ENCODE measurements around the gene KDELR1. TPM values are rescaled to one million over a fixed set of nuclear protein-coding genes. Genes with fewer than 3 reads are reported as not detected.
A peak's percentile ranks its signal among the peaks of the same experiment; 100 is the strongest.
"Not testable (repeated sequence)": the region's sequence is repeated elsewhere in the genome, so short reads cannot be mapped to it uniquely, and the experiment has no call there.

Gene KDELR1
- total RNA-seq, 1 donor from 2014 or later: 70.1 TPM

DNA sequence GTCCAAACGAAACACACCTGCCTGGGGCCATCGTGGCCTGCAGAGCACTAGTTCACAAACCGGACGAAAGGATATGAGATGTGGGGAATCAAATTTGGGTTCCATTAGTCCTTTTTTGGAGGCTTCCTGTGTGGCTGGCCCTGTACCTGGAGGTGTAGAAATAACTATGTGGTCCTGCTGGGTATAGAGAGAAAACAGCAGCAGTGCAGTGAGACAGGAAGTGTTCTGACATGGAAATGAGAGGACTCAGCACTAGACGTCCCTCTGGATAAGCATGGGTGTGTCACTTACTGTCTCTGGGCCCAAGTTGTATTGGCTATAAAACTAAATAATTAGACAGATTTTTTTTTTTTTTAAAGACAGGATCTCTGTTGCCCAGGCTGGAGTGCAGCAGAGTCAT is 12.3 kb downstream of the KDELR1 start:
- no peak for DNase-seq (ENCODE audit: low spot score)
- intact Hi-C loops (cut with DNase I): no loop called here

GRCh38 chr19:48378194-48378570 is 13.2 kb downstream of the KDELR1 start:
- intact Hi-C loops (cut with DNase I): no loop called here
- no peak for DNase-seq (ENCODE audit: low spot score)

DNA sequence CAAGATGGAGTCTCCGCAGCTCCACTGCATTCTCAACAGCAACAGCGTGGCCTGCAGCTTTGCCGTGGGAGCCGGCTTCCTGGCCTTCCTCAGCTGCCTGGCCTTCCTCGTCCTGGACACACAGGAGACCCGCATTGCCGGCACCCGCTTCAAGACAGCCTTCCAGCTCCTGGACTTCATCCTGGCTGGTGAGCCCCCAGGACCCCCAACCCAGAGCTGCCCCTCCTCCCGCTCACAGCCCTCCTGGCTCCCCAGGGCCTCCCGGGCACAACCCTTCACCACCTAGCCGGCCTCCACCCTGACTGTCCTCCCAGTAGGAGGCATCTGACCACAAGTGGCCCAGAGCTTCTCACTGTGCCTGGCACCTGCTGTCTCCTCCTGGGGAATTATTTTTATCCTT is 17.8 kb downstream of the KDELR1 start:
- intact Hi-C loops (cut with DNase I): no loop called here

GRCh38 chr19:48372904-48373303 is 18.4 kb downstream of the KDELR1 start:
- DNase-seq (ENCODE audit: low spot score): no peak
- intact Hi-C loops (cut with DNase I): no loop called here

More for the DNA sequence above, 17.8 kb downstream of the KDELR1 start:
- no peak for DNase-seq (ENCODE audit: low spot score)

DNA sequence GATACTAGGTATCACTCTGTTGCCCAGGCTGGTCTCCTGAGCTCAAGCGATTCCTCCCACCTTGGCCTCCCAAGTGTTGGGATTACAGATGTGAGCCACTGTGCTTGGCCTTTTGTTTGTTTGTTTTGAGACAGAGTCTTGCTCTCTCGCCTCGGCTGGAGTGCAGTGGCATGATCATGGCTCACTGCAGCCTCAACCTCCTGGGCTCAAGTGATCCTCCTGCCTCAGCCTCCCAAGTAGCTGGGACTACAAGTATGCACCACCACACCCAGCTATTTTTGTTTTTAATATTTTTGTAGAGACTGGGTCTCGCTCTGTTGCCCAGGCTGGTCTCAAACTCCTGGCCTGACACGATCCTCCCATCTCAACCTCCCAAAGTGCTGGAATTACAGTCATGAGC is 19.6 kb downstream of the KDELR1 start:
- intact Hi-C loops (cut with DNase I); DNase-seq (ENCODE audit: low spot score): not testable (repeated sequence)

DNA sequence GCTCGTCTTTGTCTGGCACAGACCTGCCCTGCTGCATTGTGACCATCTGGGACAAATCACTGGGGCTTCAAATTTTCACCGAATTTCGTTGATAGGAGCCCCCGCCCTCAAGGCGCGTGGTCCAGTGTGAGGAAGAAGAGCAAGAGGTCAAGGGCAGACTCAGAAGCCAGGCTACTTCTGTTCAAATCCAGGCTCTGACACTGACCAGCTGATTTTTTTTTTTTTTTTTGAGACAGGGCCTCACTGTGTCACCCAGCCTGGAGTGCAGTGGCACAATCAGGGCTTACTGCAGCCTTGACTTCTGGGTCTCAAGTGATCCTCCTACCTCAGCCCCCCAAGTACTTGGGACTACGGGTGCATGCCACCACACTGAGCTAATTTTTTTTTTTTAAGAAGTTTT is 20.0 kb downstream of the KDELR1 start:
- DNase-seq (ENCODE audit: low spot score): no peak
- intact Hi-C loops (cut with DNase I): no loop called here

DNA sequence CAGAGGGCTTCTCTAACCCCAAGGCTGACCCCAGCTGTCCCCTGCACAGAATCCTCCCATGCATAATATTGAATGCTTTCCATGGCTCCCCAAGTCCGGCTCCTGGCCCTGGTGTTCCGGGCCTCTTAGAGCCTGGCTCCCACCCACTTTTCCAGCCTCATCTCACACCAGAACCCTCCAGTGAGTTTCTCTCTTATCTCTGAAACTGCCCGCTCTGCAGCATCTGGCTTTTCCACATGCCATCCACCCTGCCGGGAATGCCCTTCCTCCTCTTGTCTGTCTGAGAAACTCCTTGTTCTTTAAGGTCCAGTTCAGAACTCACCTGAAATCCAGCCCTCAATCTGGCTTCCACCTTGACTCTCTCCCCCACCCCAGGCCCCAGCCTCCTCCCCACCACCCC is 20.4 kb downstream of the KDELR1 start:
- no peak for DNase-seq (ENCODE audit: low spot score)
- intact Hi-C loops (cut with DNase I): no loop called here

DNA sequence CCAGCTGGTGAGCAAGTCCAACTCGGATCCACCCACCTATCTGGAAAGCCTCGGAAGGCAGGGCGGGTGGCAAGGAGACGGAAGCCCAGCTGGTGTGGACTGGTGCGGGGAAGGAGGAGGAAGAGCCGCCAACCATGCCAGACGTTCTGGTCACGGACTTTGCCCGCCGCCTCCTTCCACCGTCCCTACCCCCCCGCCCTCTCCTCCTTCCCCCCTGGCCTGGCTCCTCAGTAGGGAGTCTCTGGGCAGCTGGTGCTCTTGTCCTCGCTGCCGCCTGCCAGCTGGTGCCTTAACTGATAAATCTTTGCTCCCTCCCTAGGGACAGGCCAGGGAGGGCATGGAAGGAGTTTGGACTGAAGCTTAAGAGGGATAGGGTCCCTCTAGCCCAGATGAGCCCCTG is 22.4 kb downstream of the KDELR1 start:
- no peak for DNase-seq (ENCODE audit: low spot score)
- intact Hi-C loops (cut with DNase I): loop anchor here (10.0 kb wide), 1 partner anchor 76 kb away; the partner anchor contains the start of gene GRWD1

- DNase-seq (ENCODE audit: low spot score): no peak
Measured at GRCh38 chr19:48367855-48368254, 23.5 kb downstream of the KDELR1 start.

DNA sequence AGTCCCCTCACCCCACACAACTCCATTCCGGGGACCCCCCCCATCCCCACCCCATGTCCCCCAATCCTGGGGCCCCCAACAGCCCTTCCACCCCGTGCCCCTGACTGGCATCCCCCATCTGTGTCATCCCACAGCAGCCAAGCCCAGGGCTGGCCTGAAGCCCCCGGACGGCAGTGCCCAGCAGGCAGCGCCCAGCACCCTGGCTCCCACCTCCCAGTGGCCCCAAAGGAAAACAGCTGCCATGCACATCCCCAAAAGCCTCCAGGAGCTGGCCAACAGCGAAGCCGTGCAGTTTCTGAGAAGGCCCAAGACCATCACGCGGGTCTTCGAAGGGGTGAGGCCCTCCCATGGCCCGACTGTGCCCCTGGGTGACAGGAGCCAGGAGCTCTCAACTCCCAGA is 25.7 kb downstream of the KDELR1 start:
- DNase-seq (ENCODE audit: low spot score): no peak
- intact Hi-C loops (cut with DNase I): loop anchor here (2.0 to 10.0 kb wide), 2 partner anchors 25 to 79 kb away; partner anchors contain the start of genes GRWD1 and KDELR1

More at GRCh38 chr19:48367855-48368254, 23.5 kb downstream of the KDELR1 start:
- intact Hi-C loops (cut with DNase I): loop anchor here (10.0 kb wide), 1 partner anchor 77 kb away; the partner anchor contains the start of gene GRWD1

DNA sequence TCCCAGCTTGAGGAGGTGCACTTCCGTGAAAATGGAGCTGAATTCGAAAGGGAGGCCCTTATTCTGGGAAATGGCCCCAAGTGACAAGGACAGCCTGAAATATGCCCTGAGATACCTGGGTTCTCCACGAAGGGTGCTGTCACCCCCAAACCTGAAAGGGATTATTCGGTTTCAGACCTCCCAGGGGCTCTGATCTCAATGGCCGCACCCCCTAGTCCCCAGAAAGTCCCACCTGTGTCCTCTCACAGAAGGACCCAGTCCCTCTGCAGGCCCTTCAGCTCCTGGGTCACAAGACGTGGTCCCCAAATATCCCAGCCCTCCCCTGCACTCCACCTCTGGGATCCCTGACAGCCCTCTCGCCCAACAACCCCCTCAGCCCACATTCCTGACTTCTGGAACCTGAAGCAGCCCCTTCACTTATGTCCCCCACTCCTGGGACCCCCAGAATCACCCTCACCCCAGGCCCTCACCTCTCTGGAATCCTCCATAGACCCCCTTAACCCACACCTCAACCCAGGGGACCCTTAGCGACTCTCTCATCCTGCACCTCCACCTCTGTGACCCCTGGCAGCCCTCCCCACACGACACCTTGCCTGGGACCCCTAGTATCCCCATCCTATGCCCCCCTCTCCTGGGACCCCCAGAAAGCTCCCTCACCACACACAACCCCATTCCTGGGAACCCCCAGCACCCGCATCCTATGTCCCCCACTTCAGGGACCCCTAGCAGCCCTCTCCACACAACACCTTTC is 26.6 kb downstream of the KDELR1 start:
- intact Hi-C loops (cut with DNase I): loop anchor here (2.0 to 10.0 kb wide), 2 partner anchors 26 to 80 kb away; partner anchors contain the start of genes GRWD1 and KDELR1
- DNase-seq (ENCODE audit: low spot score): no peak

- intact Hi-C loops (cut with DNase I): loop anchor here (2.0 to 10.0 kb wide), 3 partner anchors 27 to 81 kb away; partner anchors contain the start of genes GRWD1 and KDELR1
Measured at GRCh38 chr19:48363810-48364597, 27.3 kb downstream of the KDELR1 start, which contains the start of the genes SYNGR4 and TMEM143. Gene SYNGR4 (plus strand): TSS chr19:48364367. CDS start chr19:48365843, 1,476 bp downstream. Gene TMEM143 (minus strand): TSS chr19:48363940. CDS start chr19:48363920, 20 bp downstream.

DNA sequence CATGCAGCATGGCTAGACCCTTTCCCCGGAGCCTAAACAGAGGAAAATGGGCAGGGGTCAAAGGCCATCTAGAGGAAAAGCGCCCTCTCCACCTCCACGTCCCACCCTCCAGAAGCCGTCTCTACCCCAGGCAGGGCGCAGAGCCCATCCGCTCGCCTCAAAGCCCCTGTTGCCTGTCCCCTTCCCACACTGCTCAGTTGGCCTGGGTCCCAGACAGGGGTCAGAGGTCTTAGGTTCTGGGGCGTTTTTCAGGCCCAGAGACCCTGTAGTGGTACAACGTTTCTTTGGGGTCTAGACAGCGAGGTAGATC is 27.9 kb downstream of the KDELR1 start:
- intact Hi-C loops (cut with DNase I): loop anchor here (2.0 to 10.0 kb wide), 2 partner anchors 31 to 81 kb away; partner anchors contain the start of gene GRWD1
- DNase-seq (ENCODE audit: low spot score): no peak

More at GRCh38 chr19:48363810-48364597, 27.3 kb downstream of the KDELR1 start, which contains the start of the genes SYNGR4 and TMEM143:
- peak; percentile 99 for DNase-seq (ENCODE audit: low spot score)

GRCh38 chr19:48362716-48363499 is 28.4 kb downstream of the KDELR1 start:
- peak; percentile 98 for DNase-seq (ENCODE audit: low spot score)
- intact Hi-C loops (cut with DNase I): loop anchor here (2.0 to 10.0 kb wide), 2 partner anchors 30 to 82 kb away; partner anchors contain the start of gene GRWD1

GRCh38 chr19:48361912-48362311 is 29.4 kb downstream of the KDELR1 start:
- intact Hi-C loops (cut with DNase I): loop anchor here (2.0 to 10.0 kb wide), 2 partner anchors 29 to 83 kb away; partner anchors contain the start of gene GRWD1
- no peak for DNase-seq (ENCODE audit: low spot score)

GRCh38 chr19:48359123-48359522 is 32.2 kb downstream of the KDELR1 start:
- DNase-seq (ENCODE audit: low spot score): no peak
- intact Hi-C loops (cut with DNase I): no loop called here

DNA sequence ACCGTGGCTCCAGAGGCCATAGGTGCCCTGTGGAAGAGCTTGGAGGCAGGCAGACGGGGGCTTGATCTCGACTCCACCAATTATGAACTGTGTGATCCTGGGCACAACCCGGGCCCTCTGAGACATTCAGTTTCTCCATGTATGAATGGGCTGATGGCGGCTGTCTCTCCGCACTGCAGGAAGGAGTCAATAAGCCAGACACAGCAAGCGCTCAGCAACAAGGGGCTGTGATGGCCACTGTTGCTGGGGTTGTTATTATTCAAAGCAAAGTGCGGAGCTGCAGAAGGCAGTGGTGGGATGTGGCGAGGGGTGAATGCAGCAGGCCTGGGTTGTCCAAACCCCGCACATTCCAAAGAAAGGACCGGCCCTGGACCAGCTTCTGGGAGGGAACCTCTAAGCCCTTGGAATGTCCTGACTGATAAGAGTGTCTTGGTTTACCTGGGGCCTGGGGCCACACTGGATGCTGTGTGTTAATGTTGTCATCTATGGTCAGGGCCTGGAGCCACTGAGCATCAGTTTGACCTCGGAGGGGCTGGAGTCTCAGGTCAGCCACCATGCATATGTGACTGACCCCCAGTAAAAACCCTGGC is 35.9 kb downstream of the KDELR1 start:
- intact Hi-C loops (cut with DNase I): no loop called here
- no peak for DNase-seq (ENCODE audit: low spot score)

- DNase-seq (ENCODE audit: low spot score): no peak
- intact Hi-C loops (cut with DNase I): no loop called here
Measured at GRCh38 chr19:48354332-48354992, 36.9 kb downstream of the KDELR1 start.
